NCI-H2171 treated with DMSO at 0.1 percent for 48 hours (cell line): ENCODE data around the gene GPD1.

Source experiments
- DNase-seq: peaks from one replicate; lab custom pipeline; 2025; lab: John Stamatoyannopoulos, UW

Gene GPD1

GRCh38 chr12:50101663-50102062, 2.1 kb upstream of the GPD1 start:
- DNase-seq, result peak; percentile 42

- DNase-seq, result no peak
Measured at GRCh38 chr12:50102131-50102531, 1.7 kb upstream of the GPD1 start.

- peak; percentile 21 for DNase-seq
Measured at GRCh38 chr12:50102646-50103309, 1.0 kb upstream of the GPD1 start.

- DNase-seq, result no peak
Measured at GRCh38 chr12:50103351-50103750, 457 bp upstream of the GPD1 start.

GRCh38 chr12:50104417-50105366, 884 bp downstream of the GPD1 start:
- DNase-seq, result no peak

GRCh38 chr12:50105913-50106450, 2.2 kb downstream of the GPD1 start:
- DNase-seq, result no peak

- DNase-seq, result no peak
Measured at GRCh38 chr12:50106907-50107306, 3.1 kb downstream of the GPD1 start.

GRCh38 chr12:50107416-50108268, 3.8 kb downstream of the GPD1 start:
- DNase-seq, result no peak

- DNase-seq, result no peak
Measured at GRCh38 chr12:50109319-50109718, 5.5 kb downstream of the GPD1 start.

- peak; percentile 85 for DNase-seq
Measured at GRCh38 chr12:50110127-50110761, 6.4 kb downstream of the GPD1 start.

GRCh38 chr12:50110762-50111351, 7.0 kb downstream of the GPD1 start:
- DNase-seq, result peak; percentile 70

GRCh38 chr12:50111395-50111692, 7.5 kb downstream of the GPD1 start:
- no peak for DNase-seq

- DNase-seq, result peak; percentile 99
Measured at GRCh38 chr12:50111693-50112455, 8.1 kb downstream of the GPD1 start, which contains the start of gene COX14. Gene COX14 (plus strand): TSS chr12:50112236. CDS start chr12:50120044, 7,808 bp downstream.

GRCh38 chr12:50112456-50113218, 8.8 kb downstream of the GPD1 start:
- peak; percentile 56 for DNase-seq

GRCh38 chr12:50117057-50117622, 13.3 kb downstream of the GPD1 start:
- no peak for DNase-seq

GRCh38 chr12:50119387-50119786, 15.6 kb downstream of the GPD1 start:
- no peak for DNase-seq

- no peak for DNase-seq
Measured at GRCh38 chr12:50120521-50120920, 16.7 kb downstream of the GPD1 start.

- DNase-seq, result no peak
Measured at GRCh38 chr12:50120953-50121352, 17.1 kb downstream of the GPD1 start.

- no peak for DNase-seq
Measured at GRCh38 chr12:50121641-50122040, 17.8 kb downstream of the GPD1 start.
